Glutamatergic neuron (in vitro differentiated cells): ENCODE measurements around the gene TMPRSS9. TPM values are rescaled to one million over a fixed set of nuclear protein-coding genes. Genes with fewer than 3 reads are reported as not detected.
"Not testable (repeated sequence)": the region's sequence is repeated elsewhere in the genome, so short reads cannot be mapped to it uniquely, and the experiment has no call there.

Experiments
- DNase-seq: peaks from one replicate; pipeline ENCODE4 v3.0.0; 2022
- H3K27ac Mint-ChIP-seq: one replicate; pipeline ENCODE4 v1.8.0; 2020; ENCODE audit warnings: mild to moderate bottlenecking, mixed read lengths, inconsistent platforms; ENCODE audit not compliant: unreplicated experiment
- H3K27me3 Mint-ChIP-seq: one replicate; pipeline ENCODE4 v1.8.0; 2020; ENCODE audit warnings: mild to moderate bottlenecking, moderate library complexity, mixed read lengths, inconsistent platforms; ENCODE audit not compliant: unreplicated experiment
- H3K36me3 Mint-ChIP-seq: one replicate; pipeline ENCODE4 v1.8.0; 2020; ENCODE audit warnings: mild to moderate bottlenecking, mixed read lengths, inconsistent platforms; ENCODE audit not compliant: unreplicated experiment
- H3K4me1 Mint-ChIP-seq: one replicate; pipeline ENCODE4 v1.8.0; 2020; ENCODE audit warnings: mild to moderate bottlenecking, low read depth, mixed read lengths, inconsistent platforms; ENCODE audit not compliant: unreplicated experiment
- H3K4me3 Mint-ChIP-seq: one replicate; pipeline ENCODE4 v1.8.0; 2020; ENCODE audit warnings: mild to moderate bottlenecking, mixed read lengths, inconsistent platforms; ENCODE audit not compliant: unreplicated experiment
- H3K9me3 Mint-ChIP-seq: one replicate; pipeline ENCODE4 v1.8.0; 2020; ENCODE audit warnings: mild to moderate bottlenecking, moderate library complexity, mixed read lengths, inconsistent platforms; ENCODE audit not compliant: unreplicated experiment
- CTCF ChIP-seq: fragments of 200-600 bp; sonication (generic); IDR thresholded peaks from one replicate; pipeline ENCODE4 v1.5.0; 2021; ENCODE audit not compliant: partially characterized antibody, unreplicated experiment
- total RNA-seq: library from RNA; stranded (reverse); fragmentation: NEBNext Ultra II Directional; extraction: Animal tissue kit (Norgen Biotek cat#: 25700); gene quantifications from one replicate; pipeline ENCODE4 v1.2.1, GENCODE V29; 2021; ENCODE audit not compliant: unreplicated experiment

Gene TMPRSS9
- total RNA-seq, 1 donor from 2014 or later = 0.29 TPM

DNA sequence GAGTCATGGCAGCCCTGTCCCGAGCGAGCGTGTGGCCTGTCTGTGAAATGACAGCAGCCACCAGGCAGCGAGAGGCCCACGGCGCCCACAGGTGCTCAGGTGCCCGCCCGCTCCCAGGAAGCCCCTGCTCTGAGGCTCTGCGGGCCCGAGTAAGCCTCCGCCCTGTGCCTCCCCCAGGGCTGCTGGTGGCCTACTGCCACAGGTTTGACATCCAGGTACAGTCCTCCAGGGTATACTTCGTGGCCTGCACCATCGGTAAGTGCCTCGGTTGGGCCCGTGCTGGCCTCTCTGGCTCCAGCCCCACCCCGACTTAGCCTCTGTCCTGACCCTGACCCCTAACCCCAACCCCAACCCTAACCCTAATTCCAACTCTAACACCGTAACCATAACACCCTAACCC lies 15.0 kb upstream of the TMPRSS9 start:
- H3K4me1 Mint-ChIP-seq = no peaks in the 10 kb centered on the region
- TF ChIP-seq CTCF = no peak
- no peak overlapping the region for H3K27ac Mint-ChIP-seq
- H3K4me3 Mint-ChIP-seq = no peak overlapping the region
- H3K9me3 Mint-ChIP-seq = no peaks in the 10 kb centered on the region
- no peaks in the 10 kb centered on the region for H3K27me3 Mint-ChIP-seq
- DNase-seq = peak; percentile 7
- no peaks in the 10 kb centered on the region for H3K36me3 Mint-ChIP-seq

- Mint-ChIP-seq H3K27ac (peak overlapping the region; percentile 48), H3K36me3 (no peaks in the 10 kb centered on the region), H3K4me3 (no peak overlapping the region), H3K9me3 (no peaks in the 10 kb centered on the region), H3K4me1 (no peaks in the 10 kb centered on the region), H3K27me3 (no peaks in the 10 kb centered on the region)
- DNase-seq = no peak
- TF ChIP-seq CTCF = no peak
These were observed 14.0 kb upstream of the TMPRSS9 start for GRCh38 chr19:2345794-2346663.

DNA sequence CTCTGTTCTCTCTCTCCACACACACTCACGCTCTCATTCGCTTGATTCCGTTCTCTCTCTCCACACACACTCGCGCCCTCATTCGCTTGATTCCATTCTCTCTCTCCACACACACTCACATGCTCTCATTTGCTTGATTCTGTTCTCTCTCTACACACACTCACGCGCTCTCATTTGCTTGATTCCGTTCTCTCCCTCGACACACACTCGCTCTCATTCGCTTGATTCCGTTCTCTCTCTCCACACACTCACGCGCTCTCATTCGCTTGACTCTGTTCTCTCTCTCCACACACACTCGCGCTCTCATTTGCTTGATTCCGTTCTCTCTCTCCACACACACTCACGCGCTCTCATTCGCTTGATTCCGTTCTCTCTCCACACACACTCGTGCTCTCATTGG lies 10.2 kb upstream of the TMPRSS9 start:
- not testable (repeated sequence) for H3K9me3 Mint-ChIP-seq, H3K27me3 Mint-ChIP-seq, H3K4me3 Mint-ChIP-seq, H3K4me1 Mint-ChIP-seq, H3K36me3 Mint-ChIP-seq, H3K27ac Mint-ChIP-seq, DNase-seq

DNA sequence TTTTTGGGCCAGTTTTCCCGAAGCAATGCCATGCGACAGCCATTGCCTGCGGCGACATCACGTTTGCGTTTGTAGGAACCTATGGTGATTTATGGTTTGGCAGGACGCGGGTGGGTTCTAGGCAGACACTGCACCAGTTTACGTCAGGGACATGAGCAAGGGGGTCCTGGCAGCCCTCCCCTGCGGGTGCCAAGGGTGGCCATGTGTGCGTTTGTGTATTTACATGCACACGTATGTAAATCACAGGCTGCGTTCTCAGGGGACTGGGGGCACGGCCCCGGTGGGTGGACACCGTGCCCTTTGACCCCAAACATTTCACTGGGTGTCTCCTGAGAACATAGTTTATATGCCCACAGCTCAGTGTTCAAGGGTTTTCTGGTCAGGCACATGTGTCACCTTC lies 9.4 kb upstream of the TMPRSS9 start:
- Mint-ChIP-seq H3K36me3 (no peaks in the 10 kb centered on the region), H3K27ac (no peak overlapping the region), H3K9me3 (no peaks in the 10 kb centered on the region), H3K4me1 (peaks cover 2% of the 10 kb centered on the region), H3K4me3 (no peak overlapping the region), H3K27me3 (no peaks in the 10 kb centered on the region)
- DNase-seq = no peak
- no peak for TF ChIP-seq CTCF

DNA sequence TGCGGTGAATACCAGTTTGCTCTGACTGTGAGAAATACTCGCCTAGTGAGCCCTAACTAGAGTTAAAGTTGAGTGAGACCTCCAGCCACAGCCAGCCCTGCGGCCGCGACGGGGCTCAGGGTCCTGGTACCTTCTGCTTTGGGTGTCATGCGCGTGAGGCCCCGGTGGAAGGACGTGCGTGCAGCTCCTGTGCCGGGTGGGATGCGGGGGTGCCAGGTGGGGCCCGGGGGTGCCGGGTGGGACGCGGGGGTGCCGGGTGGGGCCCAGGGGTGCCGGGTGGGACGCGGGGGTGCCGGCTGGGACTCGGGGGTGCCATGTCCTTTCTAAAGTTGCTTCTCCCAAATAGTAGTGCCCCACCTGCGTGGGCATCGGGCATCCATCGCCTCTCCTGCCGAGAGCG lies 8.5 kb upstream of the TMPRSS9 start:
- H3K36me3 Mint-ChIP-seq = no peaks in the 10 kb centered on the region

More for the DNA sequence above, 8.5 kb upstream of the TMPRSS9 start:
- no peak for TF ChIP-seq CTCF
- H3K4me3 Mint-ChIP-seq = no peak overlapping the region
- no peaks in the 10 kb centered on the region for H3K27me3 Mint-ChIP-seq
- H3K9me3 Mint-ChIP-seq = no peaks in the 10 kb centered on the region
- peak; percentile 25 for DNase-seq
- no peak overlapping the region for H3K27ac Mint-ChIP-seq
- peaks cover 2% of the 10 kb centered on the region for H3K4me1 Mint-ChIP-seq
